DMS 273 (cell line): ENCODE results near the gene RDX.
"Not testable (repeated sequence)": the region's sequence is repeated elsewhere in the genome, so short reads cannot be mapped to it uniquely, and the experiment has no call there.

ENCODE experiments used
- DNase-seq: peaks from one replicate; lab custom pipeline; 2025; ENCODE audit not compliant: unreplicated experiment; lab: John Stamatoyannopoulos, UW

RDX gene

GRCh38 chr11:110305169-110306018 lies 9.0 kb upstream of the RDX start:
- DNase-seq: peak; percentile 6

- DNase-seq: no peak
These were observed 7.0 kb upstream of the RDX start for GRCh38 chr11:110303414-110303826.

GRCh38 chr11:110301577-110301976 lies 5.2 kb upstream of the RDX start:
- no peak for DNase-seq

GRCh38 chr11:110301032-110301431 lies 4.6 kb upstream of the RDX start:
- DNase-seq: no peak

- DNase-seq: no peak
These were observed 2.8 kb upstream of the RDX start for GRCh38 chr11:110299006-110299785.

- no peak for DNase-seq
These were observed 1.9 kb upstream of the RDX start for GRCh38 chr11:110298301-110298765.

GRCh38 chr11:110297726-110298300 lies 1.4 kb upstream of the RDX start:
- DNase-seq: no peak

GRCh38 chr11:110297076-110297725 lies 787 bp upstream of the RDX start:
- no peak for DNase-seq

GRCh38 chr11:110295531-110296225 lies 736 bp downstream of the RDX start:
- peak; percentile 76 for DNase-seq

GRCh38 chr11:110295086-110295485 lies 1.3 kb downstream of the RDX start:
- DNase-seq: no peak

- DNase-seq: peak; percentile 11
These were observed 1.9 kb downstream of the RDX start for GRCh38 chr11:110294509-110294908.

GRCh38 chr11:110293389-110293788 lies 3.0 kb downstream of the RDX start:
- DNase-seq: no peak

GRCh38 chr11:110292146-110292545 lies 4.3 kb downstream of the RDX start:
- not testable (repeated sequence) for DNase-seq

GRCh38 chr11:110290591-110291334 lies 5.7 kb downstream of the RDX start:
- no peak for DNase-seq

GRCh38 chr11:110289472-110289871 lies 6.9 kb downstream of the RDX start:
- no peak for DNase-seq

- DNase-seq: no peak
These were observed 8.9 kb downstream of the RDX start for GRCh38 chr11:110287537-110287936.

- no peak for DNase-seq
These were observed 9.9 kb downstream of the RDX start for GRCh38 chr11:110286298-110287040.

- DNase-seq: no peak
These were observed 12.6 kb downstream of the RDX start for GRCh38 chr11:110283862-110284261.

- DNase-seq: not testable (repeated sequence)
These were observed 15.8 kb downstream of the RDX start for GRCh38 chr11:110280595-110280994.
